ENCODE results near the gene IMPA2. TPM values are rescaled to one million over a fixed set of nuclear protein-coding genes. Genes with fewer than 3 reads are reported as not detected.

Gene IMPA2
- total and polyA plus RNA-seq, 7 donors: 61.4 to 342 (median 196) TPM

DNA sequence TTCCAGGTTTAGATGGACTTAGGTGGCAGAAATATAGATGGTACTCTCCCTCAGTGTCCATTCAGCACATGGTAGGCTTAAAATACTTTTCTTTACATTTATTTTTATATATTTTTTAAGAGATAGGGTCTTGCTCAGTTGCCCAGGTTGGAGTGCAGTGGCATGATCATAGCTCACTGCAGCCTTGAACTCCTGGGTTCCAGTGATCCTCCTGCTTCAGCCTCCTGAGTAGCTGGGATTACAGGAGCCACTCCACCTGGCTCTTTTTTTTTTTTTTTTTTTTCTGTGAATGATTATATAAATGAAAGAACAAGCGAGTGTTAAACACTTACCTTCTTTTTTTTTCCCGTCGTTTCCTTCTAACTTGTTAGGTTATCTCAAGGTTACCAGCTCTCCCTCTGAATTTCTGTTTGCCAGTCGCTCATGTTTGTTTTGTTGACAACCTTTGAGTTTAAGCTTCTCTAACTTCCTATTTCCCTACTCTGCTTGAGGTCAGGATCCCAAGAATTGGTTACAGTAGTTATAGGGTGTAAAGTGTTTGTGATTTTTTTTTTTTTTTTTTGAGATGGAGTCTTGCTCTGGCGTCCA is 18.9 kb downstream of the IMPA2 start:
- DNase-seq: no peak
- H3K9me3 ChIP-seq: no peaks in the 10 kb centered on the region
- WGBS, 3 donors: 91 to 97% (median 91%) methylated on average over 5 of the region's 5 CpGs
- intact Hi-C loops (cut with DNase I): no loop called here
- H3K4me1 ChIP-seq: peaks cover 21% of the 10 kb centered on the region
- TF ChIP-seq, protein P1, sequence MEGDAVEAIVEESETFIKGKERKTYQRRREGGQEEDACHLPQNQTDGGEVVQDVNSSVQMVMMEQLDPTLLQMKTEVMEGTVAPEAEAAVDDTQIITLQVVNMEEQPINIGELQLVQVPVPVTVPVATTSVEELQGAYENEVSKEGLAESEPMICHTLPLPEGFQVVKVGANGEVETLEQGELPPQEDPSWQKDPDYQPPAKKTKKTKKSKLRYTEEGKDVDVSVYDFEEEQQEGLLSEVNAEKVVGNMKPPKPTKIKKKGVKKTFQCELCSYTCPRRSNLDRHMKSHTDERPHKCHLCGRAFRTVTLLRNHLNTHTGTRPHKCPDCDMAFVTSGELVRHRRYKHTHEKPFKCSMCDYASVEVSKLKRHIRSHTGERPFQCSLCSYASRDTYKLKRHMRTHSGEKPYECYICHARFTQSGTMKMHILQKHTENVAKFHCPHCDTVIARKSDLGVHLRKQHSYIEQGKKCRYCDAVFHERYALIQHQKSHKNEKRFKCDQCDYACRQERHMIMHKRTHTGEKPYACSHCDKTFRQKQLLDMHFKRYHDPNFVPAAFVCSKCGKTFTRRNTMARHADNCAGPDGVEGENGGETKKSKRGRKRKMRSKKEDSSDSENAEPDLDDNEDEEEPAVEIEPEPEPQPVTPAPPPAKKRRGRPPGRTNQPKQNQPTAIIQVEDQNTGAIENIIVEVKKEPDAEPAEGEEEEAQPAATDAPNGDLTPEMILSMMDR (IDR thresholded peaks at IDR 0.05): no peak
- peaks cover 0 to 43% of the 10 kb centered on the region in 2 donors for H3K36me3 ChIP-seq (ENCODE audit: insufficient read depth in 1 of 2, low read depth in 1 of 2)
- no peaks in the 10 kb centered on the region for H3K27me3 ChIP-seq (ENCODE audit: insufficient read depth in 3 of 3, low read length in 2 of 3)
- no peak overlapping the region for H3K4me3 ChIP-seq
- no peak for ATAC-seq
- H3K27ac ChIP-seq: no peak overlapping the region

DNA sequence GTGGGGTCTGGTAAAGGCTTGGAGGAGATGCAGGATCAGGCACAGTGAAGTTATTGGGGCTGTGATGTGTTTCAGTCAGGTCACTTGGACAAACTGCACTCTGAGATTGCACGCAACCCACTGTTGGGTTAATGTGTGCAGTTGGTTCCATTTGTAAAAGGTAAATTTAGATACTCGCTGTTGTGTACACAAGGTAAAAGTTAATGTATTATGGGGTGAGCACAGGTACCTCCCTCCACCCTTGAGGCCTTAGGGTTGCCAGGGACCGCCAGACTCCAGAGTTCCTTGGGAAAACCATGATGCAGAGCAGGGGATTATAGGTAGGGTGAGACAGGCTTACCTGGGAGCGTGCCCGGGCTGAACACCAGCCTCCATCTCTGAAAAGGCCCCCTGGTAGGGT is 20.1 kb downstream of the IMPA2 start:
- DNase-seq (no peak), ATAC-seq (no peak)
- H3K36me3 ChIP-seq (ENCODE audit: insufficient read depth in 1 of 2, low read depth in 1 of 2): peaks cover 0 to 55% of the 10 kb centered on the region in 2 donors
- intact Hi-C loops (cut with DNase I): no loop called here
- 96 to 98% (median 98%) methylated on average over 5 of the region's 5 CpGs for WGBS, 3 donors
- H3K4me3 ChIP-seq: no peak overlapping the region
- H3K4me1 ChIP-seq: peaks cover 19% of the 10 kb centered on the region
- no peak overlapping the region for H3K27ac ChIP-seq
- H3K9me3 ChIP-seq: no peaks in the 10 kb centered on the region
- TF ChIP-seq, protein P1 (IDR thresholded peaks at IDR 0.05): no peak
- H3K27me3 ChIP-seq (ENCODE audit: insufficient read depth in 3 of 3, low read length in 2 of 3): no peaks in the 10 kb centered on the region

DNA sequence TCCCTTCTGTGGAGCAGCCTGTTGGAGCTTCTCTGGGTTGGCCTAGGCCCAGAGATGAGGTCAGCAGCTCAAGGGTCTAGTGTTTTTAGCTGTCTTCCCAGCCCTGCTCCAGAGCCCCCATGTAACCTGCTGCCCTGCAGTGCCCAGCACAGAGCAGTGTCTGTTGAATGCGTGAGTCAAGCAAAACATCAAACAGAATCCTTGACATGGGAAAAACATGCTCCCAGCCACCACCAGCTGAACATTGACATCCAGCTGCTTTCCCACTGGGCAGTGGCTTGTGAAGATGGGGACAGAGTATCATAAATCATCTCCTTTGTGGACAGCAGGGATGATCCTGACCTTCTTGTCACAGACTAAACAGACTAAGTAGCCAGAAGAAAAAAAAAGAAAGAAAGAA is 22.6 kb downstream of the IMPA2 start:
- intact Hi-C loops (cut with DNase I): no loop called here
- Histone ChIP-seq H3K4me1 (no peaks in the 10 kb centered on the region), H3K27me3 (ENCODE audit: insufficient read depth in 3 of 3, low read length in 2 of 3) (no peaks in the 10 kb centered on the region), H3K36me3 (ENCODE audit: insufficient read depth in 1 of 2, low read depth in 1 of 2) (peaks cover 0 to 78% of the 10 kb centered on the region in 2 donors), H3K27ac (peak overlapping the region; percentile 41), H3K9me3 (no peaks in the 10 kb centered on the region), H3K4me3 (no peak overlapping the region)
- peak; percentile 26 to 68 (median 42) for ATAC-seq
- TF ChIP-seq, protein P1 (IDR thresholded peaks at IDR 0.05): no peak
- 60 to 65% (median 64%) methylated on average over 1 of the region's 1 CpG for WGBS, 3 donors
- no peak for DNase-seq

DNA sequence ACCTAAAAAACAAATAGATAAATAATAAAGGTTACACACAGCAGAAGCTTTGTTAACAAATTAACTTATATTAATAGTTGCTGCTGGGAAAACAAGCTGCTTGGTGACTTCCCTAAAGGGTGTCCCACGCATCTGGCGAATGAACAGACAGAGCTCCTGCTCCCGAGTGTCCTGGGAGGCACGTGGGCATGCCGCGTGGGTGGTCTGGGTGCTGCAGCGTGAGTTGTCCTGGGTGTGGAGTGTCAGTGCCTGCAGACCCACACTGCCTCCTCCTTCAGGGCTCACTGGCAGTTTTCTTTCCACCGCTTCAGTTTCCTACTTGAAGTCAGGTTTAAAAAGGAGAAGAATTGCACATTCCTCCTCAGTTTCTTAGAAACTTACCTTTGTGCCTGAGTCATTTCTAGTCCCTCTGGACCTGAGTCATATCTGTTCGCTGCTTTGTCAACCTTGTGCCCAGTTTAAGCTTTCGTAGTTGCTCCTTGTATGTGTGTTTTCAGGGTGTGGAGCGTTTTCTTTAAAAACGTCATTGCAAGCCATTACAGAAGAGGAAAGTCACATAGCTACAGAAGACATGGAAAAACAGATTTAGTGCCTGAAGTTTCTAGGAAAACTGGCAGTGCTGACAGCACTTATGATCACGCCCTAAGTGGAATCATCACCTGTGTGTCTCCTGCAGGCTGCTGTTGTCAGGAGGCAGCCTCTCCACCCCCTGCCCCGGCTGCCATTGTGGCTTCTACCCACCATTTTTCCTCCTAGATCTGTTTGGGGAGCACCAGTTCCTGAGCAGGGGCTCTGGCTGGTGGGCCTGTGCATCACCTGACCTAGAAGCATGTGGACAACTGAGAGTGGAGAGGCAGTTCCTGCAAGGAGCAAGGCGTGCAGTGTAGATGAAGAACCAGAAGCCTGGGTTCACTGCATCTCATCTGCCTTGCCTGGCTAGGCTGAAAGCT is 24.5 kb downstream of the IMPA2 start:
- no peaks in the 10 kb centered on the region for H3K27me3 ChIP-seq (ENCODE audit: insufficient read depth in 3 of 3, low read length in 2 of 3)
- intact Hi-C loops (cut with DNase I): no loop called here
- DNase-seq: no peak
- TF ChIP-seq, protein P1 (IDR thresholded peaks at IDR 0.05): no peak
- no peak overlapping the region for H3K4me3 ChIP-seq
- ATAC-seq: no peak
- H3K4me1 ChIP-seq: no peaks in the 10 kb centered on the region
- WGBS, 3 donors: 72 to 80% (median 74%) methylated on average over 15 of the region's 15 CpGs
- H3K9me3 ChIP-seq: no peaks in the 10 kb centered on the region
- no peak overlapping the region for H3K27ac ChIP-seq
- H3K36me3 ChIP-seq (ENCODE audit: insufficient read depth in 1 of 2, low read depth in 1 of 2): peaks cover 0 to 78% of the 10 kb centered on the region in 2 donors
